HepG2 (cell line): ENCODE results near the gene NAA35. TPM values are rescaled to one million over a fixed set of nuclear protein-coding genes. Genes with fewer than 3 reads are reported as not detected.
A peak's percentile ranks its signal among the peaks of the same experiment; 100 is the strongest.

ENCODE experiments used
- BCL6 ChIP-seq: IDR thresholded peaks from 2 replicates; pipeline ENCODE4 v1.6.1; 2016; ENCODE audit warnings: missing genetic modification reagents, missing compliant biosample characterization
- FOXK2 ChIP-seq: fragments of 450-650 bp; IDR thresholded peaks from 2 replicates; pipeline ENCODE4 v1.6.1; 2016
- HCFC1 ChIP-seq: fragments of 150-350 bp; IDR thresholded peaks from 2 replicates; pipeline ENCODE4 v1.6.1; 2014; ENCODE audit warnings: low read depth, low read length
- IKZF1 ChIP-seq: fragments of 450-650 bp; IDR thresholded peaks from 2 replicates; pipeline ENCODE4 v1.7.1; 2016
- KDM5A ChIP-seq: fragments of 200-600 bp; sonication (generic); IDR thresholded peaks from 2 replicates; pipeline ENCODE4 v1.7.0; 2018; ENCODE audit warnings: antibody characterized with exemption, mild to moderate bottlenecking, low read length, borderline replicate concordance
- MAF1 ChIP-seq: sonication (generic); formaldehyde crosslinking; IDR thresholded peaks from 2 replicates; pipeline ENCODE4 v1.5.0; 2020; ENCODE audit warnings: missing genetic modification reagents, borderline replicate concordance
- MTA3 ChIP-seq: sonication (generic); formaldehyde crosslinking; IDR thresholded peaks from 2 replicates; pipeline ENCODE4 v1.4.0; 2020; ENCODE audit warnings: missing genetic modification reagents
- MTF1 ChIP-seq: sonication (generic); formaldehyde crosslinking; IDR thresholded peaks from 2 replicates; pipeline ENCODE4 v1.5.0; 2020; ENCODE audit warnings: missing genetic modification reagents
- NFKB2 ChIP-seq: sonication (generic); formaldehyde crosslinking; IDR thresholded peaks from 2 replicates; pipeline ENCODE4 v1.4.0; 2020; ENCODE audit warnings: missing genetic modification reagents, borderline replicate concordance
- NFYC ChIP-seq: IDR thresholded peaks from 2 replicates; pipeline ENCODE4 v1.6.1; 2016; ENCODE audit warnings: missing genetic modification reagents, missing compliant biosample characterization
- PLRG1 ChIP-seq: fragments of 450-650 bp; conservative IDR thresholded peaks from 2 replicates; pipeline ENCODE4 v1.6.1; 2016
- POGZ ChIP-seq: sonication (generic); formaldehyde crosslinking; IDR thresholded peaks from 2 replicates; pipeline ENCODE4 v1.4.0; 2020; ENCODE audit warnings: mild to moderate bottlenecking, missing genetic modification reagents
- XBP1 ChIP-seq: sonication (generic); formaldehyde crosslinking; IDR thresholded peaks from 2 replicates; pipeline ENCODE4 v1.5.0; 2020; ENCODE audit warnings: missing genetic modification reagents
- YEATS4 ChIP-seq: sonication (generic); formaldehyde crosslinking; IDR thresholded peaks from 2 replicates; pipeline ENCODE4 v1.4.0; 2020; ENCODE audit warnings: missing genetic modification reagents, borderline replicate concordance
- ZBTB3 ChIP-seq: sonication (generic); formaldehyde crosslinking; IDR thresholded peaks from 2 replicates; pipeline ENCODE4 v1.4.0; 2020; ENCODE audit warnings: low read depth, mild to moderate bottlenecking, moderate library complexity, missing genetic modification reagents, borderline replicate concordance
- ZFP37 ChIP-seq: sonication (generic); formaldehyde crosslinking; IDR thresholded peaks from 2 replicates; pipeline ENCODE4 v1.4.0; 2020; ENCODE audit warnings: missing genetic modification reagents, borderline replicate concordance
- ZNF205 ChIP-seq: IDR thresholded peaks from 2 replicates; pipeline ENCODE4 v1.6.1; 2018; ENCODE audit warnings: missing biosample characterization, missing genetic modification reagents
- ZNF251 ChIP-seq: sonication (generic); formaldehyde crosslinking; IDR thresholded peaks from 2 replicates; pipeline ENCODE4 v1.9.0; 2021; ENCODE audit warnings: mild to moderate bottlenecking, missing genetic modification reagents
- ZNF326 ChIP-seq: sonication (generic); formaldehyde crosslinking; IDR thresholded peaks from 2 replicates; pipeline ENCODE4 v1.4.0; 2020; ENCODE audit warnings: missing genetic modification reagents, borderline replicate concordance
- ZNF660 ChIP-seq: sonication (generic); formaldehyde crosslinking; IDR thresholded peaks from 2 replicates; pipeline ENCODE4 v1.5.1; 2020; ENCODE audit warnings: mild to moderate bottlenecking, low read depth, missing genetic modification reagents, borderline replicate concordance
- ZNF761 ChIP-seq: sonication (generic); formaldehyde crosslinking; conservative IDR thresholded peaks from 2 replicates; pipeline ENCODE4 v1.4.0; 2020; ENCODE audit warnings: mild to moderate bottlenecking, missing genetic modification reagents
- ZNF816 ChIP-seq: sonication (generic); formaldehyde crosslinking; IDR thresholded peaks from 2 replicates; pipeline ENCODE4 v1.8.0; 2022; ENCODE audit warnings: missing genetic modification reagents, mild to moderate bottlenecking, borderline replicate concordance
- ZSCAN22 ChIP-seq: sonication (generic); formaldehyde crosslinking; IDR thresholded peaks from 2 replicates; pipeline ENCODE4 v1.4.0; 2020; ENCODE audit warnings: mild to moderate bottlenecking, missing genetic modification reagents
- ZSCAN9 ChIP-seq: IDR thresholded peaks from 2 replicates; pipeline ENCODE4 v1.6.1; 2016; ENCODE audit warnings: borderline replicate concordance
- polyA plus RNA-seq, 8 experiments: library from polyadenylated mRNA; depleted of rRNA in 3 of 8; stranded (reverse) in 7 of 8; unstranded in 1 of 8; fragments of >200 nt; fragmentation: Illumina TruSeq in 4 of 8; extraction: Trizol in 4 of 8; gene quantifications; 2 replicates each; pipeline versions ENCODE4 v1.2.1 to v1.2.3, GENCODE V29; 2011 to 2016; ENCODE audit warnings: low read depth in 4 of 8, missing spikeins in 1 of 8, mixed read lengths in 1 of 8; ENCODE audit not compliant: insufficient read depth in 1 of 8
- total RNA-seq, 5 experiments: library from RNA; depleted of rRNA; stranded (reverse); fragments of >200 nt; fragmentation: Illumina TruSeq; extraction: Trizol; gene quantifications; 2 replicates each; pipeline ENCODE4 v1.2.3, GENCODE V29; 2016; ENCODE audit warnings: low read depth in 1 of 5
- TF ChIP-seq, protein P1 (sequence below): sonication (generic); formaldehyde crosslinking; IDR thresholded peaks from 2 replicates; pipeline ENCODE4 v1.5.1; 2020; ENCODE audit warnings: missing genetic modification reagents, mild to moderate bottlenecking, borderline replicate concordance

Gene NAA35
- total and polyA plus RNA-seq, 2 of the 13 experiments (the other 11 are each of a cell fraction or from before 2014, with no cell fraction given), result 21.6 to 28.9 TPM

- TF ChIP-seq POGZ (CRISPR knock-in tag) (no peak), MAF1 (CRISPR knock-in tag) (0 out of 2 replicates have a peak, but pooled peaks have one; percentile 2), YEATS4 (CRISPR knock-in tag) (no peak), XBP1 (CRISPR knock-in tag) (no peak), ZSCAN9 (CRISPR knock-in tag) (no peak), ZNF326 (CRISPR knock-in tag) (no peak), ZNF816 (CRISPR knock-in tag) (0 out of 2 replicates have a peak, but pooled peaks have one; percentile 48), MTA3 (CRISPR knock-in tag) (no peak), NFYC (no peak), KDM5A (no peak; the same call in 1 of the 2 replicates), ZBTB3 (CRISPR knock-in tag) (no peak), ZNF251 (no peak), IKZF1 (no peak), HCFC1 (no peak), NFKB2 (no peak), ZSCAN22 (no peak), BCL6 (CRISPR knock-in tag) (no peak), PLRG1 (no peak), FOXK2 (no peak), MTF1 (CRISPR knock-in tag) (no peak), ZNF205 (no peak), ZNF761 (CRISPR knock-in tag) (no peak), ZFP37 (CRISPR knock-in tag) (no peak), ZNF660 (CRISPR knock-in tag) (no peak)
- TF ChIP-seq, protein P1, sequence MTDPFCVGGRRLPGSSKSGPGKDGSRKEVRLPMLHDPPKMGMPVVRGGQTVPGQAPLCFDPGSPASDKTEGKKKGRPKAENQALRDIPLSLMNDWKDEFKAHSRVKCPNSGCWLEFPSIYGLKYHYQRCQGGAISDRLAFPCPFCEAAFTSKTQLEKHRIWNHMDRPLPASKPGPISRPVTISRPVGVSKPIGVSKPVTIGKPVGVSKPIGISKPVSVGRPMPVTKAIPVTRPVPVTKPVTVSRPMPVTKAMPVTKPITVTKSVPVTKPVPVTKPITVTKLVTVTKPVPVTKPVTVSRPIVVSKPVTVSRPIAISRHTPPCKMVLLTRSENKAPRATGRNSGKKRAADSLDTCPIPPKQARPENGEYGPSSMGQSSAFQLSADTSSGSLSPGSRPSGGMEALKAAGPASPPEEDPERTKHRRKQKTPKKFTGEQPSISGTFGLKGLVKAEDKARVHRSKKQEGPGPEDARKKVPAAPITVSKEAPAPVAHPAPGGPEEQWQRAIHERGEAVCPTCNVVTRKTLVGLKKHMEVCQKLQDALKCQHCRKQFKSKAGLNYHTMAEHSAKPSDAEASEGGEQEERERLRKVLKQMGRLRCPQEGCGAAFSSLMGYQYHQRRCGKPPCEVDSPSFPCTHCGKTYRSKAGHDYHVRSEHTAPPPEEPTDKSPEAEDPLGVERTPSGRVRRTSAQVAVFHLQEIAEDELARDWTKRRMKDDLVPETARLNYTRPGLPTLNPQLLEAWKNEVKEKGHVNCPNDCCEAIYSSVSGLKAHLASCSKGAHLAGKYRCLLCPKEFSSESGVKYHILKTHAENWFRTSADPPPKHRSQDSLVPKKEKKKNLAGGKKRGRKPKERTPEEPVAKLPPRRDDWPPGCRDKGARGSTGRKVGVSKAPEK (CRISPR knock-in tag), result no peak
Observed at GRCh38 chr9:85940275-85940831, 593 bp upstream of the NAA35 start (continued).
